ENCODE results near the gene MAPK4. TPM values are rescaled to one million over a fixed set of nuclear protein-coding genes. Genes with fewer than 3 reads are reported as not detected.

The MAPK4 gene
- total and polyA plus RNA-seq, 10 of the 15 experiments (the other 5 are each of a cell fraction or from before 2014, with no cell fraction given), result 0.03 to 0.11 (median 0.06) TPM; not detected in 4

DNA sequence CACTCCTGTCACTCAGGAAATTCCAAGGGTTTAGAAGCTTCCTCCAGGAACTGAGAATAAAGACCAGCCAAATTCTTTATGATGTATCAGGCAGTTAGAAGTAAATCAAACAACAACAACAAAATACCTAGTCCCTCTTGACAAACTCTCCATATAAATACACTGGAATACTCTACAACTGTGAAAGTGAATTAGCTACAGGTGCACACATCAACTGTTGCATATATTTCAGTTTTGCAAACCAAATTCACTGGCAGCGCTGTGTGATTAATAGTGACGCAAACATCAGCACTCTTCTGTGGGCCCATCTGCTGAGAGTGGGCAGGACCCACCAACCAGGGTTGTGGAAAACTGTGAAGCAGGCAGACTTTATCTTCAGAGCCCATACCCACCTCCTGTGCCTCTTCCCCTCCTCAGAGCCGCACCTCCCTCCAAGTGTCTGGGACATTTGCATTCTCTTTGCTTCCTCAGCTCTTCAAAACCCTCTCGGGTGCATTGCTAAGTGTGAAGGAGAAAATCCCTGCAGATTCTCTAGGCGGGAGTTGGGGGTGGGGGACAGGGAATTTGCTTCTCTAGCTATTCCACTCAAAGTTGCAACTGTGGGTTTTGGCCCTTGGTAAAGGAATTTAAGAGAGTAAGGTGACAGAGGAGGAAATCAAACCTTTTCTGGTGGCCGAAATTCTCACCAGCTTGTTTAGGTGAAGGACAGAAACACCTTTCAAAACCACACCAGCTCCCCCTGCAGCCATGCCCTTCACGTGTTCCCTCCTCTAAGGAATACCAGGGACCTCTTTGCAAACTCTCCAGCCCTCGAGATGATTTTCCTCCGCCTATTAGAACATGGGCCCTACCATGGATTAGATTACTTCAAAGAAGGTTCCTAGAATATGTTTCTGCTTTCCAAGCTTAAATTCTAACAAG, 140.6 kb downstream of the MAPK4 start:
- no TSS peak for BruUV-seq (replicated peaks)
- ChIA-PET SMC1A (ENCODE audit: uncharacterized antibody, unreplicated experiment) (no interaction called here), RAD21 (ENCODE audit: unreplicated experiment) (no interaction called here), CTCF (no interaction called here), POLR2A (no interaction called here)
- Histone ChIP-seq H3K27me3 (replicated peaks in 1 of 2; ENCODE audit: control insufficient read depth in 2 of 2, insufficient read depth in 2 of 2, low read length in 1 of 2) (no peaks in the 10 kb centered on the region), H4K20me1 (ENCODE audit: control insufficient read depth, insufficient read depth) (no peaks in the 10 kb centered on the region), H3K4me2 (ENCODE audit: control insufficient read depth, insufficient read depth) (no peak overlapping the region), H3K36me3 (ENCODE audit: control insufficient read depth in 2 of 2, insufficient read depth in 2 of 2, low read length in 1 of 2) (no peaks in the 10 kb centered on the region), H3K4me1 (ENCODE audit: control insufficient read depth, insufficient read depth, low read length) (peaks cover 7% of the 10 kb centered on the region), H3K27ac (ENCODE audit: control insufficient read depth, insufficient read depth) (no peak overlapping the region), H2AFZ (ENCODE audit: control insufficient read depth, low read depth, low read length) (no peak overlapping the region), H3K4me3 (no peak overlapping the region), H3K9me3 (replicated peaks; ENCODE audit: control insufficient read depth, insufficient read depth, low read length) (no peaks in the 10 kb centered on the region), H3K79me2 (ENCODE audit: control insufficient read depth, insufficient read depth, low read length) (no peaks in the 10 kb centered on the region), H3K9ac (ENCODE audit: control insufficient read depth, insufficient read depth, low read length) (no peak overlapping the region)
- WGBS (ENCODE audit: insufficient coverage, insufficient replicate concordance, low lambda C conversion rate, missing lambda C conversion rate), result 47% methylated on average over 9 of the region's 9 CpGs
- FAIRE-seq (no peak), ATAC-seq (no peak), DNase-seq (ENCODE audit: low read depth, low spot score) (no peak)
- intact Hi-C loops (cut with micrococcal nuclease; ENCODE audit: unreplicated experiment), result no loop called here
- in situ Hi-C loops (cut with MboI), result no loop called here
- TF ChIP-seq NFIC (IDR thresholded peaks at IDR 0.05; ENCODE audit: low read depth, low read length) (no peak), EZH2 (IDR thresholded peaks at IDR 0.05; ENCODE audit: borderline replicate concordance, control insufficient read depth, low read depth, low read length) (no peak), CHD1 (IDR thresholded peaks at IDR 0.05; ENCODE audit: low read depth, low read length) (no peak), KLF5 (IDR thresholded peaks at IDR 0.05; ENCODE audit: partially characterized antibody) (no peak), NR2F1 (conservative IDR thresholded peaks at IDR 0.05) (no peak)
- TF ChIP-seq, protein P1, sequence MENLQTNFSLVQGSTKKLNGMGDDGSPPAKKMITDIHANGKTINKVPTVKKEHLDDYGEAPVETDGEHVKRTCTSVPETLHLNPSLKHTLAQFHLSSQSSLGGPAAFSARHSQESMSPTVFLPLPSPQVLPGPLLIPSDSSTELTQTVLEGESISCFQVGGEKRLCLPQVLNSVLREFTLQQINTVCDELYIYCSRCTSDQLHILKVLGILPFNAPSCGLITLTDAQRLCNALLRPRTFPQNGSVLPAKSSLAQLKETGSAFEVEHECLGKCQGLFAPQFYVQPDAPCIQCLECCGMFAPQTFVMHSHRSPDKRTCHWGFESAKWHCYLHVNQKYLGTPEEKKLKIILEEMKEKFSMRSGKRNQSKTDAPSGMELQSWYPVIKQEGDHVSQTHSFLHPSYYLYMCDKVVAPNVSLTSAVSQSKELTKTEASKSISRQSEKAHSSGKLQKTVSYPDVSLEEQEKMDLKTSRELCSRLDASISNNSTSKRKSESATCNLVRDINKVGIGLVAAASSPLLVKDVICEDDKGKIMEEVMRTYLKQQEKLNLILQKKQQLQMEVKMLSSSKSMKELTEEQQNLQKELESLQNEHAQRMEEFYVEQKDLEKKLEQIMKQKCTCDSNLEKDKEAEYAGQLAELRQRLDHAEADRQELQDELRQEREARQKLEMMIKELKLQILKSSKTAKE (IDR thresholded peaks at IDR 0.05; ENCODE audit: low read depth, poor library complexity, severe bottlenecking), result no peak
- TF ChIP-seq, protein P2, sequence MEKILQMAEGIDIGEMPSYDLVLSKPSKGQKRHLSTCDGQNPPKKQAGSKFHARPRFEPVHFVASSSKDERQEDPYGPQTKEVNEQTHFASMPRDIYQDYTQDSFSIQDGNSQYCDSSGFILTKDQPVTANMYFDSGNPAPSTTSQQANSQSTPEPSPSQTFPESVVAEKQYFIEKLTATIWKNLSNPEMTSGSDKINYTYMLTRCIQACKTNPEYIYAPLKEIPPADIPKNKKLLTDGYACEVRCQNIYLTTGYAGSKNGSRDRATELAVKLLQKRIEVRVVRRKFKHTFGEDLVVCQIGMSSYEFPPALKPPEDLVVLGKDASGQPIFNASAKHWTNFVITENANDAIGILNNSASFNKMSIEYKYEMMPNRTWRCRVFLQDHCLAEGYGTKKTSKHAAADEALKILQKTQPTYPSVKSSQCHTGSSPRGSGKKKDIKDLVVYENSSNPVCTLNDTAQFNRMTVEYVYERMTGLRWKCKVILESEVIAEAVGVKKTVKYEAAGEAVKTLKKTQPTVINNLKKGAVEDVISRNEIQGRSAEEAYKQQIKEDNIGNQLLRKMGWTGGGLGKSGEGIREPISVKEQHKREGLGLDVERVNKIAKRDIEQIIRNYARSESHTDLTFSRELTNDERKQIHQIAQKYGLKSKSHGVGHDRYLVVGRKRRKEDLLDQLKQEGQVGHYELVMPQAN (conservative IDR thresholded peaks at IDR 0.05), result no peak
- TF ChIP-seq, protein P3, sequence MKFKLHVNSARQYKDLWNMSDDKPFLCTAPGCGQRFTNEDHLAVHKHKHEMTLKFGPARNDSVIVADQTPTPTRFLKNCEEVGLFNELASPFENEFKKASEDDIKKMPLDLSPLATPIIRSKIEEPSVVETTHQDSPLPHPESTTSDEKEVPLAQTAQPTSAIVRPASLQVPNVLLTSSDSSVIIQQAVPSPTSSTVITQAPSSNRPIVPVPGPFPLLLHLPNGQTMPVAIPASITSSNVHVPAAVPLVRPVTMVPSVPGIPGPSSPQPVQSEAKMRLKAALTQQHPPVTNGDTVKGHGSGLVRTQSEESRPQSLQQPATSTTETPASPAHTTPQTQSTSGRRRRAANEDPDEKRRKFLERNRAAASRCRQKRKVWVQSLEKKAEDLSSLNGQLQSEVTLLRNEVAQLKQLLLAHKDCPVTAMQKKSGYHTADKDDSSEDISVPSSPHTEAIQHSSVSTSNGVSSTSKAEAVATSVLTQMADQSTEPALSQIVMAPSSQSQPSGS (IDR thresholded peaks at IDR 0.05; ENCODE audit: low read length), result no peak
- TF ChIP-seq, protein P4, sequence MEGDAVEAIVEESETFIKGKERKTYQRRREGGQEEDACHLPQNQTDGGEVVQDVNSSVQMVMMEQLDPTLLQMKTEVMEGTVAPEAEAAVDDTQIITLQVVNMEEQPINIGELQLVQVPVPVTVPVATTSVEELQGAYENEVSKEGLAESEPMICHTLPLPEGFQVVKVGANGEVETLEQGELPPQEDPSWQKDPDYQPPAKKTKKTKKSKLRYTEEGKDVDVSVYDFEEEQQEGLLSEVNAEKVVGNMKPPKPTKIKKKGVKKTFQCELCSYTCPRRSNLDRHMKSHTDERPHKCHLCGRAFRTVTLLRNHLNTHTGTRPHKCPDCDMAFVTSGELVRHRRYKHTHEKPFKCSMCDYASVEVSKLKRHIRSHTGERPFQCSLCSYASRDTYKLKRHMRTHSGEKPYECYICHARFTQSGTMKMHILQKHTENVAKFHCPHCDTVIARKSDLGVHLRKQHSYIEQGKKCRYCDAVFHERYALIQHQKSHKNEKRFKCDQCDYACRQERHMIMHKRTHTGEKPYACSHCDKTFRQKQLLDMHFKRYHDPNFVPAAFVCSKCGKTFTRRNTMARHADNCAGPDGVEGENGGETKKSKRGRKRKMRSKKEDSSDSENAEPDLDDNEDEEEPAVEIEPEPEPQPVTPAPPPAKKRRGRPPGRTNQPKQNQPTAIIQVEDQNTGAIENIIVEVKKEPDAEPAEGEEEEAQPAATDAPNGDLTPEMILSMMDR (IDR thresholded peaks at IDR 0.05 in 2 of 3, conservative IDR thresholded peaks at IDR 0.05 in 1 of 3; ENCODE audit: control insufficient read depth in 2 of 3, extremely low read depth in 1 of 3, insufficient read depth in 1 of 3, low read depth in 3 of 3, low read length in 3 of 3), result no peak
- TF ChIP-seq, protein P5, sequence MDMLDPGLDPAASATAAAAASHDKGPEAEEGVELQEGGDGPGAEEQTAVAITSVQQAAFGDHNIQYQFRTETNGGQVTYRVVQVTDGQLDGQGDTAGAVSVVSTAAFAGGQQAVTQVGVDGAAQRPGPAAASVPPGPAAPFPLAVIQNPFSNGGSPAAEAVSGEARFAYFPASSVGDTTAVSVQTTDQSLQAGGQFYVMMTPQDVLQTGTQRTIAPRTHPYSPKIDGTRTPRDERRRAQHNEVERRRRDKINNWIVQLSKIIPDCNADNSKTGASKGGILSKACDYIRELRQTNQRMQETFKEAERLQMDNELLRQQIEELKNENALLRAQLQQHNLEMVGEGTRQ (IDR thresholded peaks at IDR 0.05; ENCODE audit: borderline replicate concordance, low read depth, low read length), result no peak

Data from GM12878 (cell line).